ENCODE measurements around the gene MAB21L4.

DNA sequence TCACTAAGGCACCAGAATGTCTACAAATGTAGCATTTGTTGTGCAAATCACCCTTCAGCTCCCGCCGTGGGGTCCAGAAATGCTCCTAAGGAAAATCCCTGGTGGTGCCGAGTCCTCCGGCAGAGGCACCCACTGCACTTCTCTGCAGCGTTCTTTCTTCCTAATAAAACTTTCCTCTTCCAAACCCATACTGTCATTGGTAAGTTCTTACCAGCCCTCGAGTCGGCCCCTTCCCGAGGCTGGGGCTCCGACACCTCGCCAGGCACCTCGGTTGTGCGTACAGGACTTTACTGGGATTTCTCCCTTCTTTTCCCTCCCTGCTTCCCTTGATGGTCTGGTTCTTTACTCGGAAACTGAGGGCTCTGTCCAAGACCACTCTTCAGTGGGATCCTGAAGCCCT is 37.6 kb downstream of the MAB21L4 start:
- TF ChIP-seq, protein P1, sequence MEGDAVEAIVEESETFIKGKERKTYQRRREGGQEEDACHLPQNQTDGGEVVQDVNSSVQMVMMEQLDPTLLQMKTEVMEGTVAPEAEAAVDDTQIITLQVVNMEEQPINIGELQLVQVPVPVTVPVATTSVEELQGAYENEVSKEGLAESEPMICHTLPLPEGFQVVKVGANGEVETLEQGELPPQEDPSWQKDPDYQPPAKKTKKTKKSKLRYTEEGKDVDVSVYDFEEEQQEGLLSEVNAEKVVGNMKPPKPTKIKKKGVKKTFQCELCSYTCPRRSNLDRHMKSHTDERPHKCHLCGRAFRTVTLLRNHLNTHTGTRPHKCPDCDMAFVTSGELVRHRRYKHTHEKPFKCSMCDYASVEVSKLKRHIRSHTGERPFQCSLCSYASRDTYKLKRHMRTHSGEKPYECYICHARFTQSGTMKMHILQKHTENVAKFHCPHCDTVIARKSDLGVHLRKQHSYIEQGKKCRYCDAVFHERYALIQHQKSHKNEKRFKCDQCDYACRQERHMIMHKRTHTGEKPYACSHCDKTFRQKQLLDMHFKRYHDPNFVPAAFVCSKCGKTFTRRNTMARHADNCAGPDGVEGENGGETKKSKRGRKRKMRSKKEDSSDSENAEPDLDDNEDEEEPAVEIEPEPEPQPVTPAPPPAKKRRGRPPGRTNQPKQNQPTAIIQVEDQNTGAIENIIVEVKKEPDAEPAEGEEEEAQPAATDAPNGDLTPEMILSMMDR (IDR thresholded peaks at IDR 0.05) = no peak
- no peak for TF ChIP-seq POLR2A (IDR thresholded peaks at IDR 0.05)
